ENCODE measurements around the gene NTRK3. TPM values are rescaled to one million over a fixed set of nuclear protein-coding genes. Genes with fewer than 3 reads are reported as not detected.

The NTRK3 gene
- total RNA-seq, 4 donors from 2014 or later, result 5.3 to 11.7 (median 6.3) TPM

- Histone ChIP-seq H3K4me3 (no peak overlapping the region), H3K9me3 (no peaks in the 10 kb centered on the region), H3K27me3 (peaks cover 2% of the 10 kb centered on the region), H3K36me3 (no peaks in the 10 kb centered on the region), H3K4me1 (no peaks in the 10 kb centered on the region), H3K27ac (no peak overlapping the region)
- 64% methylated on average over 3 of the region's 3 CpGs for WGBS
- TF ChIP-seq POLR2AphosphoS5 (IDR thresholded peaks at IDR 0.05), result no peak
- TF ChIP-seq POLR2A (IDR thresholded peaks at IDR 0.05), result no peak
- no peak for TF ChIP-seq CTCF (IDR thresholded peaks at IDR 0.05)
- DNase-seq (ENCODE audit: low spot score in 2 of 2), result no peak
Observed at GRCh38 chr15:88020806-88021205, 235.7 kb downstream of the NTRK3 start.

- no peak for TF ChIP-seq POLR2AphosphoS5 (IDR thresholded peaks at IDR 0.05)
- TF ChIP-seq EP300 (IDR thresholded peaks at IDR 0.05), result no peak
- TF ChIP-seq POLR2A (IDR thresholded peaks at IDR 0.05), result no peak
- TF ChIP-seq CTCF (IDR thresholded peaks at IDR 0.05), result no peak
- no peak overlapping the region for H3K27ac ChIP-seq
- DNase-seq (ENCODE audit: low spot score in 2 of 2), result no peak
- H3K27me3 ChIP-seq, result peaks cover 2% of the 10 kb centered on the region
- H3K36me3 ChIP-seq, result no peaks in the 10 kb centered on the region
- peaks cover 6% of the 10 kb centered on the region for H3K4me1 ChIP-seq
- H3K9me3 ChIP-seq, result no peaks in the 10 kb centered on the region
- no peak overlapping the region for H3K4me3 ChIP-seq
- WGBS, result 64% methylated on average over 2 of the region's 2 CpGs
Observed at GRCh38 chr15:88019656-88020055, 236.9 kb downstream of the NTRK3 start.

- Histone ChIP-seq H3K9me3 (no peaks in the 10 kb centered on the region), H3K36me3 (no peaks in the 10 kb centered on the region), H3K27me3 (peaks cover 2% of the 10 kb centered on the region), H3K27ac (no peak overlapping the region), H3K4me1 (peaks cover 6% of the 10 kb centered on the region), H3K4me3 (no peak overlapping the region)
- no peak for DNase-seq (ENCODE audit: low spot score in 2 of 2)
- WGBS, result 70% methylated on average over 1 of the region's 1 CpG
- no peak for TF ChIP-seq EP300 (IDR thresholded peaks at IDR 0.05)
Observed at GRCh38 chr15:88018869-88019641, 237.5 kb downstream of the NTRK3 start.

GRCh38 chr15:88017753-88018152, 238.8 kb downstream of the NTRK3 start:
- 96% methylated on average over 4 of the region's 4 CpGs for WGBS
- DNase-seq (ENCODE audit: low spot score in 2 of 2), result no peak

GRCh38 chr15:88016406-88016805, 240.1 kb downstream of the NTRK3 start:
- no peaks in the 10 kb centered on the region for H3K27me3 ChIP-seq
- H3K4me1 ChIP-seq, result peaks cover 6% of the 10 kb centered on the region
- no peaks in the 10 kb centered on the region for H3K9me3 ChIP-seq
- H3K36me3 ChIP-seq, result no peaks in the 10 kb centered on the region
- TF ChIP-seq CTCF (IDR thresholded peaks at IDR 0.05) (no peak), POLR2A (IDR thresholded peaks at IDR 0.05) (no peak), EP300 (IDR thresholded peaks at IDR 0.05) (no peak)
- H3K4me3 ChIP-seq, result no peak overlapping the region
- 72% methylated on average over 3 of the region's 3 CpGs for WGBS
- no peak for DNase-seq (ENCODE audit: low spot score in 2 of 2)
- no peak overlapping the region for H3K27ac ChIP-seq

More at GRCh38 chr15:88017753-88018152, 238.8 kb downstream of the NTRK3 start:
- Histone ChIP-seq H3K9me3 (no peaks in the 10 kb centered on the region), H3K36me3 (no peaks in the 10 kb centered on the region), H3K4me1 (peaks cover 6% of the 10 kb centered on the region), H3K4me3 (no peak overlapping the region), H3K27ac (no peak overlapping the region), H3K27me3 (no peaks in the 10 kb centered on the region)
- TF ChIP-seq POLR2AphosphoS5 (IDR thresholded peaks at IDR 0.05) (no peak), POLR2A (IDR thresholded peaks at IDR 0.05) (no peak), EP300 (IDR thresholded peaks at IDR 0.05) (no peak), CTCF (IDR thresholded peaks at IDR 0.05) (no peak)

Data from suprapubic skin (tissue), 4 donors.